Uterus (tissue), 4 donors: ENCODE results near the gene GZF1. TPM values are rescaled to one million over a fixed set of nuclear protein-coding genes. Genes with fewer than 3 reads are reported as not detected.

Experiments
- DNase-seq, 2 donors: peaks; one replicate each; pipeline ENCODE4 v3.0.0-alpha.2; 2019 to 2020
- H3K27ac ChIP-seq, 2 donors: fragments of 200-600 bp; sonication (generic); 1 replicate in 1 of 2; 2 replicates in 1 of 2; pipeline ENCODE4 v1.5.1; 2016 to 2018
- H3K27me3 ChIP-seq, 2 donors: fragments of 200-600 bp; sonication (generic); one replicate each; pipeline ENCODE4 v1.5.1; 2018 to 2019; ENCODE audit warnings: control low read depth in 1 of 2
- H3K36me3 ChIP-seq, 2 donors: fragments of 200-600 bp; sonication (generic); one replicate each; pipeline ENCODE4 v1.5.1; 2019; ENCODE audit warnings: control low read depth in 1 of 2
- H3K4me1 ChIP-seq, 2 donors: fragments of 200-600 bp; sonication (generic); one replicate each; pipeline ENCODE4 v1.5.1; 2018 to 2019; ENCODE audit warnings: control low read depth in 1 of 2
- H3K4me3 ChIP-seq, 2 donors: fragments of 200-600 bp; sonication (generic); 1 replicate in 1 of 2; 2 replicates in 1 of 2; pipeline ENCODE4 v1.5.1; 2018 to 2019; ENCODE audit warnings: mild to moderate bottlenecking in 1 of 2
- H3K9me3 ChIP-seq, 2 donors: fragments of 200-600 bp; sonication (generic); one replicate each; pipeline ENCODE4 v1.5.1; 2019; ENCODE audit warnings: control low read depth in 1 of 2
- POLR2A ChIP-seq, 2 donors: fragments of 450-650 bp; IDR thresholded peaks; one replicate each; pipeline ENCODE4 v1.6.1; 2016; ENCODE audit warnings: antibody characterized with exemption in 2 of 2, mild to moderate bottlenecking in 1 of 2, moderate library complexity in 1 of 2
- intact Hi-C: fragments of 100-400 bp; cut with DNase I; formaldehyde crosslinking; loops from one replicate; pipeline ENCODE4 v1.15.1; 2023; ENCODE audit warnings: low total_unique reads
- small RNA-seq: library from RNA; depleted of rRNA; stranded (forward); fragments of <200 nt; gene quantifications from one replicate; pipeline ENCODE3, GENCODE V24; 2016
- total RNA-seq, 4 donors: library from RNA; depleted of rRNA in 3 of 4; stranded (reverse); fragments of >200 nt in 3 of 4; gene quantifications; one replicate each; pipeline versions ENCODE4 v1.1.0 to v1.2.4, GENCODE V29; 2014 to 2023
- TF ChIP-seq, protein P1 (sequence below), 4 experiments: fragments of 200-600 bp in 2 of 4; fragments of 450-650 bp in 2 of 4; sonication (generic) in 2 of 4; IDR thresholded peaks; one replicate each; pipeline ENCODE4 v1.5.1; 2016 to 2019; ENCODE audit warnings: antibody characterized with exemption in 4 of 4, mild to moderate bottlenecking in 2 of 4, moderate library complexity in 1 of 4
- donor health status: DM: yes; HTN: yes; CAD: no.

GZF1 gene
- total RNA-seq, 4 donors from 2014 or later, result 5.9 to 24.5 (median 17.6) TPM

DNA sequence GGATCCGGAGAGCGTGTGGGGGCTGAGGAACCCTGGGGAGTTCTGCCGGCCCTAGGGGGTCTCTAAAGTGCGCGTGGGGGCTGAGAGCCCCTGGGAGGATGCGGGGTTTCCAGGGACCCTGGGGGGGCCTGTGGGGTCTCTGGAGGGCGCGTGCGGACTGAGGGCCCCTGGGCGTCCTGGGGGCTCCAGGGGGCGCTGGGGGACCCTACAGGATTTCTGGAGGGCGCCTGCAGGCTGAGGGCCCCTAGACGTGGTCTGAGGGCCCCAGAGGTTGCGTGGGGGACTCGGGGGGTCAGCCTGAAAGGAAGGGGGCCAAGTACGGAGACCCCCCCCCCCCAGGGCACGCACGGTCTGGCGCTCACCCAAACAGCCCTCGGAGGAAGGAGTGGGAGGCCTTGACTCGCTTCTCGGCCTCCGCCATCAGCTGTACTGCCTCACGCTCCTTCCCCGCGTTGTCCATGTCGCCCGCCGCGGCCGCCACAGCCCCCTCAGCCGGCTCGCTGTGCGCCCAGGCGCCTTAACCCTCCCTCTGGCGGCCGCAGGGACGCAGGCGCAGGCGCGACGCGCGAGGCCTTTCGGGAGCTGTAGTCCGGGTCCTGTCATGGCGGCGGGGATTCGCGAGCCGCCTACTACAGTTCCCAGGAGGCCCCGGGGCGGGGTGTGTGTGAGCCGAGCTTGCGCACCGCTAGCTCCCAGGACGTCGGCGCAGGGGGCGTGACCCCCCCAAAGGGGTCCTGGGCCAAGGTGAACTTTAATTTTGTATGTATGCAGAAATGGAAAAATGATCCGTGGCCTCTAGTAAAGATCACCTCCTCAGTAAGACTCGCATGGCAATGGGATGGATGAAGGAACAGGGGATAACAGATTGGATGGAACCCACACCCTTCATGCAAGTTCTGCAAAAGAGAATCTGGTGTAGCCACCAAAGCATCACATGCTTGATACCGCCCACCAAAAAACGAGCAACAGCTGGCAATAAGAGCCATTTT, 59.3 kb downstream of the GZF1 start, which contains the start of gene NAPB:
Gene NAPB (minus strand): TSS at position 546 of the 989 bp plus-strand sequence. CDS start 86 bp downstream, at position 460.
- intact Hi-C loops, result no loop called here
- peak; percentile 90 to 95 for DNase-seq
- peaks cover 0 to 7% of the 10 kb centered on the region in 2 donors for H3K4me1 ChIP-seq

More for the DNA sequence above, 59.3 kb downstream of the GZF1 start, which contains the start of gene NAPB:
- Histone ChIP-seq H3K9me3 (no peaks in the 10 kb centered on the region), H3K36me3 (no peaks in the 10 kb centered on the region), H3K4me3 (peak within 1 kb of the TSS; percentile 92 to 96), H3K27me3 (no peaks in the 10 kb centered on the region), H3K27ac (peak within 1 kb of the TSS; percentile 93 to 94)
- peak; percentile 91 to 93 for TF ChIP-seq POLR2A (IDR thresholded peaks at IDR 0.05)
- TF ChIP-seq, protein P1, sequence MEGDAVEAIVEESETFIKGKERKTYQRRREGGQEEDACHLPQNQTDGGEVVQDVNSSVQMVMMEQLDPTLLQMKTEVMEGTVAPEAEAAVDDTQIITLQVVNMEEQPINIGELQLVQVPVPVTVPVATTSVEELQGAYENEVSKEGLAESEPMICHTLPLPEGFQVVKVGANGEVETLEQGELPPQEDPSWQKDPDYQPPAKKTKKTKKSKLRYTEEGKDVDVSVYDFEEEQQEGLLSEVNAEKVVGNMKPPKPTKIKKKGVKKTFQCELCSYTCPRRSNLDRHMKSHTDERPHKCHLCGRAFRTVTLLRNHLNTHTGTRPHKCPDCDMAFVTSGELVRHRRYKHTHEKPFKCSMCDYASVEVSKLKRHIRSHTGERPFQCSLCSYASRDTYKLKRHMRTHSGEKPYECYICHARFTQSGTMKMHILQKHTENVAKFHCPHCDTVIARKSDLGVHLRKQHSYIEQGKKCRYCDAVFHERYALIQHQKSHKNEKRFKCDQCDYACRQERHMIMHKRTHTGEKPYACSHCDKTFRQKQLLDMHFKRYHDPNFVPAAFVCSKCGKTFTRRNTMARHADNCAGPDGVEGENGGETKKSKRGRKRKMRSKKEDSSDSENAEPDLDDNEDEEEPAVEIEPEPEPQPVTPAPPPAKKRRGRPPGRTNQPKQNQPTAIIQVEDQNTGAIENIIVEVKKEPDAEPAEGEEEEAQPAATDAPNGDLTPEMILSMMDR (IDR thresholded peaks at IDR 0.05), result peak; percentile 32 to 93 (median 67)

Small RNA genes within 50 kb of the gene (small RNA-seq; reads per million reads assigned to genes)
- not detected for gene RNA5SP479

Other genes starting within 250 kb of the GZF1 start
- 10 to 100 TPM; 28.9 to 37.0 (median 32.3) TPM for gene NXT1, start 11.4 kb upstream of the GZF1 start, total RNA-seq
- gene NAPB, start 59.3 kb downstream of the GZF1 start, total RNA-seq, result 10 to 100 TPM in 3 of 4 donors, 1 to 10 TPM in 1; 9.0 to 23.6 (median 16.9) TPM
- not detected for gene CSTL1, start 77.5 kb downstream of the GZF1 start, total RNA-seq
- not detected for gene CST11, start 90.7 kb downstream of the GZF1 start, total RNA-seq
- gene CST8, start 128.9 kb downstream of the GZF1 start, total RNA-seq, result not detected
- not detected for gene CST9L, start 206.3 kb downstream of the GZF1 start, total RNA-seq
- not detected for gene CST9, start 243.7 kb downstream of the GZF1 start, total RNA-seq